DMS 273 treated with DMSO at 0.1 percent for 48 hours (cell line): ENCODE results near the gene LTBP3.

Source experiments
- DNase-seq: peaks from one replicate; lab custom pipeline; 2025; lab: John Stamatoyannopoulos, UW

Gene LTBP3

GRCh38 chr11:65585396-65586246, 27.5 kb upstream of the LTBP3 start:
- DNase-seq = no peak

GRCh38 chr11:65584723-65585171, 26.6 kb upstream of the LTBP3 start:
- no peak for DNase-seq

GRCh38 chr11:65584106-65584505, 25.9 kb upstream of the LTBP3 start:
- DNase-seq = no peak

GRCh38 chr11:65583589-65583988, 25.4 kb upstream of the LTBP3 start:
- no peak for DNase-seq

- DNase-seq = no peak
These were observed 23.8 kb upstream of the LTBP3 start for GRCh38 chr11:65581928-65582327.

- DNase-seq = no peak
These were observed 22.6 kb upstream of the LTBP3 start for GRCh38 chr11:65580756-65581155.

- no peak for DNase-seq
These were observed 22.0 kb upstream of the LTBP3 start for GRCh38 chr11:65580031-65580692.

GRCh38 chr11:65579291-65579690, 21.1 kb upstream of the LTBP3 start:
- DNase-seq = no peak

- DNase-seq = no peak
These were observed 20.5 kb upstream of the LTBP3 start for GRCh38 chr11:65578667-65579066.

- no peak for DNase-seq
These were observed 20.0 kb upstream of the LTBP3 start for GRCh38 chr11:65578134-65578533.

GRCh38 chr11:65577756-65578109, 19.6 kb upstream of the LTBP3 start:
- DNase-seq = no peak

GRCh38 chr11:65576867-65577755, 19.0 kb upstream of the LTBP3 start:
- no peak for DNase-seq

- DNase-seq = no peak
These were observed 18.2 kb upstream of the LTBP3 start for GRCh38 chr11:65576232-65576866.

GRCh38 chr11:65575568-65576231, 17.5 kb upstream of the LTBP3 start, which contains the start of gene EHBP1L1:
Gene EHBP1L1, plus strand, starts transcription at chr11:65576053. Its CDS starts 250 bp downstream, at chr11:65576303.
- DNase-seq = no peak

- DNase-seq = no peak
These were observed 16.8 kb upstream of the LTBP3 start for GRCh38 chr11:65574811-65575567.

- no peak for DNase-seq
These were observed 16.1 kb upstream of the LTBP3 start for GRCh38 chr11:65574109-65574810.

GRCh38 chr11:65573391-65574079, 15.4 kb upstream of the LTBP3 start:
- no peak for DNase-seq

- DNase-seq = no peak
These were observed 14.3 kb upstream of the LTBP3 start, which contains the start of gene FAM89B for GRCh38 chr11:65572356-65573051. Gene FAM89B, plus strand, starts transcription at chr11:65572538. Its CDS starts 132 bp downstream, at chr11:65572670.

GRCh38 chr11:65571940-65572339, 13.8 kb upstream of the LTBP3 start:
- DNase-seq = peak; percentile 32
